ENCODE results near the gene HOXD3. TPM values are rescaled to one million over a fixed set of nuclear protein-coding genes. Genes with fewer than 3 reads are reported as not detected.

The HOXD3 gene
- total RNA-seq, 2 experiments from 2014 or later = not detected

- no peaks in the 10 kb centered on the region for H3K4me1 ChIP-seq (ENCODE audit: insufficient read depth, low read length, poor library complexity, severe bottlenecking)
- ChIA-PET POLR2A (interaction anchor here (0.6 kb wide), 2 partner anchors 102 to 999 kb away, joined by 3 to 5 read pairs; no protein-coding TSS in a partner anchor), CTCF (ENCODE audit: unreplicated experiment) (no interaction called here)
- H3K79me2 ChIP-seq (ENCODE audit: insufficient read depth, low read depth, low read length) = no peaks in the 10 kb centered on the region
- no peak for DNase-seq (ENCODE audit: low spot score)
- no peaks in the 10 kb centered on the region for H3K9me3 ChIP-seq (ENCODE audit: low read length)
- no peak overlapping the region for H2AFZ ChIP-seq (ENCODE audit: low read length)
- no peaks in the 10 kb centered on the region for H3K9me2 ChIP-seq (ENCODE audit: insufficient read depth, low read length)
- no peak overlapping the region for H3K27ac ChIP-seq (ENCODE audit: low read depth, low read length, poor library complexity, severe bottlenecking)
- intact Hi-C loops (cut with micrococcal nuclease; ENCODE audit: unreplicated experiment) = no loop called here
- H3K4me2 ChIP-seq (ENCODE audit: low read length) = no peak overlapping the region
- H3K4me3 ChIP-seq (ENCODE audit: low read depth, low read length, poor library complexity, severe bottlenecking) = no peak overlapping the region
- TF ChIP-seq CTCF (conservative IDR thresholded peaks at IDR 0.05; ENCODE audit: low read length) = no peak
- no peak for TF ChIP-seq EZH2phosphoT487 (IDR thresholded peaks at IDR 0.05; ENCODE audit: borderline replicate concordance, low read depth, low read length)
- H3K36me3 ChIP-seq (ENCODE audit: insufficient read depth, low read length) = no peaks in the 10 kb centered on the region
- H4K20me1 ChIP-seq (ENCODE audit: insufficient read depth, low read length) = no peaks in the 10 kb centered on the region
- no TSS peak for BruUV-seq (replicated peaks)
Observed at GRCh38 chr2:176174824-176175708, 18.0 kb downstream of the HOXD3 start.

- TF ChIP-seq EZH2phosphoT487 (IDR thresholded peaks at IDR 0.05; ENCODE audit: borderline replicate concordance, low read depth, low read length) (no peak), CTCF (conservative IDR thresholded peaks at IDR 0.05; ENCODE audit: low read length) (no peak)
- Histone ChIP-seq H3K9me2 (ENCODE audit: insufficient read depth, low read length) (no peaks in the 10 kb centered on the region), H3K27ac (ENCODE audit: low read depth, low read length, poor library complexity, severe bottlenecking) (no peak overlapping the region), H3K36me3 (ENCODE audit: insufficient read depth, low read length) (no peaks in the 10 kb centered on the region), H3K4me1 (ENCODE audit: insufficient read depth, low read length, poor library complexity, severe bottlenecking) (no peaks in the 10 kb centered on the region), H3K4me3 (ENCODE audit: low read depth, low read length, poor library complexity, severe bottlenecking) (no peak overlapping the region), H2AFZ (ENCODE audit: low read length) (no peak overlapping the region), H3K4me2 (ENCODE audit: low read length) (no peak overlapping the region), H3K79me2 (ENCODE audit: insufficient read depth, low read depth, low read length) (no peaks in the 10 kb centered on the region), H4K20me1 (ENCODE audit: insufficient read depth, low read length) (no peaks in the 10 kb centered on the region), H3K9me3 (ENCODE audit: low read length) (no peaks in the 10 kb centered on the region)
- DNase-seq (ENCODE audit: low spot score) = no peak
- ChIA-PET POLR2A (no interaction called here), CTCF (ENCODE audit: unreplicated experiment) (no interaction called here)
- intact Hi-C loops (cut with micrococcal nuclease; ENCODE audit: unreplicated experiment) = no loop called here
- BruUV-seq (replicated peaks) = no TSS peak
Observed at GRCh38 chr2:176175709-176176607, 18.9 kb downstream of the HOXD3 start.

Data from OCI-LY7 (cell line).